OCI-LY3 (cell line): ENCODE data around the gene EMILIN2.

Experiments used
- EZH2phosphoT487 ChIP-seq: fragments of 200-600 bp; shearing (Covaris generic); IDR thresholded peaks from 2 replicates; pipeline ENCODE4 v1.6.1; 2018; ENCODE audit warnings: antibody characterized with exemption, mixed run types, low read depth
- TF ChIP-seq, protein P1 (sequence below): fragments of 200-600, 300-600 bp; sonication (generic); IDR thresholded peaks from 2 replicates; pipeline ENCODE4 v1.5.1; 2014; ENCODE audit warnings: antibody characterized with exemption, low read length, low read depth

DNA sequence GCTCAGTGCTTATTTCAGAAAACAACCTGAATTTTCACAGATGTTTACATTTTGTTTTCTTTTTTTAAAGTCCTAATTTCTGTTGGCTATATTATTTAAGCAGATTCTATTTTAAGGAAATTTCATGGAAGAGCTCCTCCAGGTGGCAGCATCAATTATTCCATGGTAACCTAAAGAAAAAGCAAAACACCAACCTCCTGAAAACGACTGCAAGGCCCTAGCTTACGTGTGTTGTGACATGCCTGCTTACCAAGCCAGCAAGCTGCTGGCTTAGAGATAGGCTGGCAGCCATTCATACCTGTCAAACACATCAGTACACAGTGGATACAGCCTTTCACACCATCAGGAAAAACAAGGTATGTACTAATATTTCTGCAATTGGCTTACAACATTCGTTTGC, 101.2 kb downstream of the EMILIN2 start:
- TF ChIP-seq, protein P1, sequence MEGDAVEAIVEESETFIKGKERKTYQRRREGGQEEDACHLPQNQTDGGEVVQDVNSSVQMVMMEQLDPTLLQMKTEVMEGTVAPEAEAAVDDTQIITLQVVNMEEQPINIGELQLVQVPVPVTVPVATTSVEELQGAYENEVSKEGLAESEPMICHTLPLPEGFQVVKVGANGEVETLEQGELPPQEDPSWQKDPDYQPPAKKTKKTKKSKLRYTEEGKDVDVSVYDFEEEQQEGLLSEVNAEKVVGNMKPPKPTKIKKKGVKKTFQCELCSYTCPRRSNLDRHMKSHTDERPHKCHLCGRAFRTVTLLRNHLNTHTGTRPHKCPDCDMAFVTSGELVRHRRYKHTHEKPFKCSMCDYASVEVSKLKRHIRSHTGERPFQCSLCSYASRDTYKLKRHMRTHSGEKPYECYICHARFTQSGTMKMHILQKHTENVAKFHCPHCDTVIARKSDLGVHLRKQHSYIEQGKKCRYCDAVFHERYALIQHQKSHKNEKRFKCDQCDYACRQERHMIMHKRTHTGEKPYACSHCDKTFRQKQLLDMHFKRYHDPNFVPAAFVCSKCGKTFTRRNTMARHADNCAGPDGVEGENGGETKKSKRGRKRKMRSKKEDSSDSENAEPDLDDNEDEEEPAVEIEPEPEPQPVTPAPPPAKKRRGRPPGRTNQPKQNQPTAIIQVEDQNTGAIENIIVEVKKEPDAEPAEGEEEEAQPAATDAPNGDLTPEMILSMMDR: peak; percentile 28; the same call in 1 of the 2 replicates
- TF ChIP-seq EZH2phosphoT487: no peak
